HepG2 (cell line): ENCODE measurements around the gene USP24. TPM values are rescaled to one million over a fixed set of nuclear protein-coding genes. Genes with fewer than 3 reads are reported as not detected.
"Not testable (repeated sequence)": the region's sequence is repeated elsewhere in the genome, so short reads cannot be mapped to it uniquely, and the experiment has no call there.

ENCODE experiments used
- ATAC-seq: fragments of 200-7000 bp; cut with Tn5 transposase; 3 replicates; pipeline ENCODE4 v1.9.1; 2020; ENCODE audit warnings: mild to moderate bottlenecking, moderate library complexity
- BruUV-seq: library from RNA; stranded (reverse); fragments of 400-500 nt; replicated peaks from 2 replicates; lab custom pipeline; 2021; lab: Mats Ljungman, UMichigan
- CTCF ChIA-PET: fragments of 300-600 bp; formaldehyde crosslinking; extraction: SDS; loops from one replicate; lab custom pipeline; 2021; ENCODE audit warnings: low total read pairs, inconsistent platforms, low intra/inter-chr PET ratio; lab: Yijun Ruan, JAX
- POLR2A ChIA-PET: fragments of 350-600 bp; sonication (Branson Sonifier 250); formaldehyde crosslinking; loops from one replicate; lab custom pipeline; 2020; ENCODE audit warnings: antibody characterized with exemption, inconsistent platforms; lab: Yijun Ruan, JAX
- DNase-seq: peaks from one replicate; pipeline ENCODE4 v3.0.0-alpha.2; 2015; ENCODE audit warnings: low spot score
- FAIRE-seq: peaks from 3 replicates; lab custom pipeline; 2011; peaks lifted over from hg19 to GRCh38; lab: Jason Lieb, UNC
- H2AFZ ChIP-seq: one replicate; pipeline ENCODE4 v1.6.1; 2011; ENCODE audit warnings: low read length, inconsistent platforms
- H3K27ac ChIP-seq: fragments of 300-600 bp; 3 replicates; pipeline ENCODE4 v1.8.0; 2011; ENCODE audit warnings: mixed run types, mild to moderate bottlenecking, mixed read lengths, low read length, inconsistent platforms; ENCODE audit not compliant: insufficient read depth; ENCODE audit errors: extremely low read length
- H3K27me3 ChIP-seq, 2 experiments: fragments of 200-600 bp in 1 of 2; 2 replicates in 1 of 2; 3 replicates in 1 of 2; pipeline versions ENCODE4 v1.6.0 to v1.8.0; 2011; ENCODE audit warnings: low read length in 2 of 2, mild to moderate bottlenecking in 2 of 2, moderate library complexity in 2 of 2, inconsistent platforms in 1 of 2; ENCODE audit not compliant: insufficient read depth in 2 of 2, control insufficient read depth in 1 of 2
- H3K36me3 ChIP-seq, 2 experiments: fragments of 200-600 bp in 1 of 2; replicated peaks in 1 of 2; 2 replicates in 1 of 2; 3 replicates in 1 of 2; pipeline versions ENCODE4 v1.5.1 to v1.8.0; 2011; ENCODE audit warnings: low read length in 2 of 2, inconsistent platforms in 1 of 2; ENCODE audit not compliant: insufficient read depth in 2 of 2, control insufficient read depth in 1 of 2
- H3K4me1 ChIP-seq: 2 replicates; pipeline ENCODE4 v1.5.1; 2012; ENCODE audit warnings: low read length, inconsistent platforms; ENCODE audit not compliant: insufficient read depth
- H3K4me2 ChIP-seq: 2 replicates; pipeline ENCODE4 v1.6.0; 2011; ENCODE audit warnings: low read depth, low read length, inconsistent platforms
- H3K4me3 ChIP-seq, 3 experiments: fragments of 200-600 bp in 1 of 3; sonication (generic), shearing (Covaris generic) in 1 of 3; replicated peaks in 1 of 3; 2 replicates each; pipeline ENCODE4 v1.5.1; 2011 to 2016; ENCODE audit warnings: low read length in 3 of 3, inconsistent platforms in 2 of 3, low read depth in 2 of 3, mild to moderate bottlenecking in 2 of 3, control low read depth in 1 of 3, mixed read lengths in 1 of 3; ENCODE audit not compliant: insufficient read depth in 1 of 3
- H3K79me2 ChIP-seq: one replicate; pipeline ENCODE4 v1.6.1; 2011; ENCODE audit warnings: low read length, inconsistent platforms; ENCODE audit not compliant: insufficient read depth
- H3K9ac ChIP-seq: 2 replicates; pipeline ENCODE4 v1.6.0; 2011; ENCODE audit warnings: mild to moderate bottlenecking, low read depth, low read length, inconsistent platforms; ENCODE audit not compliant: insufficient read depth
- H3K9me3 ChIP-seq: 2 replicates; pipeline ENCODE4 v1.5.1; 2012; ENCODE audit warnings: mild to moderate bottlenecking, low read length
- H4K20me1 ChIP-seq: 2 replicates; pipeline ENCODE4 v1.6.0; 2011; ENCODE audit warnings: inconsistent platforms, mild to moderate bottlenecking, low read length, moderate library complexity; ENCODE audit not compliant: insufficient read depth
- ARID3A ChIP-seq: IDR thresholded peaks from 2 replicates; pipeline ENCODE4 v1.6.1; 2012; ENCODE audit warnings: low read depth, low read length, improper control_type of control experiment
- ATF2 ChIP-seq: sonication (generic); formaldehyde crosslinking; IDR thresholded peaks from 2 replicates; pipeline ENCODE4 v1.4.0; 2020; ENCODE audit warnings: missing genetic modification reagents
- FOXA1 ChIP-seq, 2 experiments: fragments of 450-650 bp in 1 of 2; sonication (generic) in 1 of 2; formaldehyde crosslinking in 1 of 2; IDR thresholded peaks; 2 replicates each; pipeline versions ENCODE4 v1.4.0 to v1.6.1; 2016 to 2020; ENCODE audit warnings: missing genetic modification reagents in 1 of 2
- FOXA3 ChIP-seq: IDR thresholded peaks from 2 replicates; pipeline ENCODE4 v1.6.1; 2016; ENCODE audit warnings: missing genetic modification reagents, missing compliant biosample characterization
- GATAD2A ChIP-seq: IDR thresholded peaks from 2 replicates; pipeline ENCODE4 v1.6.1; 2016
- SALL1 ChIP-seq: sonication (generic); formaldehyde crosslinking; IDR thresholded peaks from 2 replicates; pipeline ENCODE4 v1.8.0; 2022; ENCODE audit warnings: mild to moderate bottlenecking, missing genetic modification reagents
- ZNF362 ChIP-seq: sonication (generic); formaldehyde crosslinking; IDR thresholded peaks from 2 replicates; pipeline ENCODE4 v1.4.0; 2020; ENCODE audit warnings: missing genetic modification reagents, mild to moderate bottlenecking, borderline replicate concordance
- WGBS: methylation state at CpG from one replicate; pipeline ENCODE4 v1.1.6; 2017; ENCODE audit warnings: low lambda C conversion rate; 5-methylcytosine and 5-hydroxymethylcytosine counted together
- in situ Hi-C: cut with HindIII; loops from 2 replicates; pipeline ENCODE4 v1.10.0; 2017; ENCODE audit warnings: low pct_unique_long_range_greater_than_20kb; ENCODE audit not compliant: extremely low pct_ligation_motif_present
- intact Hi-C: fragments of 100-400 bp; cut with micrococcal nuclease; formaldehyde crosslinking; loops from one replicate; pipeline ENCODE4 v1.10.0; 2022; ENCODE audit not compliant: unreplicated experiment
- polyA plus RNA-seq, 8 experiments: library from polyadenylated mRNA; depleted of rRNA in 3 of 8; stranded (reverse) in 7 of 8; unstranded in 1 of 8; fragments of >200 nt; fragmentation: Illumina TruSeq in 4 of 8; extraction: Trizol in 4 of 8; gene quantifications; 2 replicates each; pipeline versions ENCODE4 v1.2.1 to v1.2.3, GENCODE V29; 2011 to 2016; ENCODE audit warnings: low read depth in 4 of 8, missing spikeins in 1 of 8, mixed read lengths in 1 of 8; ENCODE audit not compliant: insufficient read depth in 1 of 8
- total RNA-seq, 5 experiments: library from RNA; depleted of rRNA; stranded (reverse); fragments of >200 nt; fragmentation: Illumina TruSeq; extraction: Trizol; gene quantifications; 2 replicates each; pipeline ENCODE4 v1.2.3, GENCODE V29; 2016; ENCODE audit warnings: low read depth in 1 of 5
- TF ChIP-seq, protein P1 (sequence below): sonication (generic); formaldehyde crosslinking; IDR thresholded peaks from 2 replicates; pipeline ENCODE4 v1.4.0; 2020; ENCODE audit warnings: missing genetic modification reagents
- TF ChIP-seq, protein P2 (sequence below): IDR thresholded peaks from 2 replicates; pipeline ENCODE4 v1.4.0; 2020; ENCODE audit warnings: mild to moderate bottlenecking, missing genetic modification reagents

The USP24 gene
- total and polyA plus RNA-seq, 2 of the 13 experiments (the other 11 are each of a cell fraction or from before 2014, with no cell fraction given) = 18.8 to 47.6 TPM

DNA sequence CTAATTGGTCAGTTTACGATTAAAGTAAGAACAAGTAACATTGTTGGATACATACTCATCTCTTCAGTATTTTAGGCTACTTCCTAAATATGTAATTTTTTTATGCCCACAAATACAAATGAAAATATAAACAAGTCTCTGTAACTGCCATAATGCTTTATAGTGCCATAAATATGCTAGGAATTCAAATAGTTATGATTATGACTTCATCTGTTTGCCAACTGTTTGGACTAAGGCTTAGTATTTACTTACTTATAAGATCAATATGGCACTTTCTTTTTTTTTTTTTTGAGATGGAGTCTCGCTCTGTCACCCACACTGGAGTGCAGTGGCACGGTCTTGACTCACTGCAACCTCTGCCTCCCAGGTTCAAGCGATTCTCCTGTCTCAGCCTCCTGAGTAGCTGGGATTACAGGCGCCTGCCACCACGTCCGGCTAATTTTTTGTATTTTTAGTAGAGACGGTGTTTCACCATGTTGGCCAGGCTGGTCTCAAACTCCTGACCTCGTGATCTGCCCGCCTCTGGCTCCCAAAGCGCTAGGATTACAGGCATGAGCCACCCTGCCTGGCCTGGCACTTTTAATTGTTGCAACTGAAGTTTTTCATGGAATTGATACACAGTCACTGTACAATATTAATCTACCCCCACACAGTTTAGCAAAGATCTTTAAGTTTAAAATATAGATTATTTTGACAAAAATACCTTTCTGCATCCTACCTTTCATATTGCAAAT, 23.8 kb downstream of the USP24 start:
- 0 out of 2 replicates have a peak, but pooled peaks have one; percentile 43 for TF ChIP-seq ATF2 (CRISPR knock-in tag)
- TF ChIP-seq ARID3A = peak; percentile 75
- 0 out of 2 replicates have a peak, but pooled peaks have one; percentile 54 for TF ChIP-seq FOXA1 (IDR thresholded peaks at IDR 0.05)
- H3K4me1 ChIP-seq; POLR2A ChIA-PET; H3K36me3 ChIP-seq; H3K27ac ChIP-seq; in situ Hi-C loops; H3K4me3 ChIP-seq; DNase-seq; H3K4me2 ChIP-seq; H3K9me3 ChIP-seq; FAIRE-seq; CTCF ChIA-PET; H3K9ac ChIP-seq; intact Hi-C loops; BruUV-seq; H3K27me3 ChIP-seq; H2AFZ ChIP-seq; H4K20me1 ChIP-seq; TF ChIP-seq FOXA1 (CRISPR knock-in tag; IDR thresholded peaks at IDR 0.05): not testable (repeated sequence)
- TF ChIP-seq, protein P1, sequence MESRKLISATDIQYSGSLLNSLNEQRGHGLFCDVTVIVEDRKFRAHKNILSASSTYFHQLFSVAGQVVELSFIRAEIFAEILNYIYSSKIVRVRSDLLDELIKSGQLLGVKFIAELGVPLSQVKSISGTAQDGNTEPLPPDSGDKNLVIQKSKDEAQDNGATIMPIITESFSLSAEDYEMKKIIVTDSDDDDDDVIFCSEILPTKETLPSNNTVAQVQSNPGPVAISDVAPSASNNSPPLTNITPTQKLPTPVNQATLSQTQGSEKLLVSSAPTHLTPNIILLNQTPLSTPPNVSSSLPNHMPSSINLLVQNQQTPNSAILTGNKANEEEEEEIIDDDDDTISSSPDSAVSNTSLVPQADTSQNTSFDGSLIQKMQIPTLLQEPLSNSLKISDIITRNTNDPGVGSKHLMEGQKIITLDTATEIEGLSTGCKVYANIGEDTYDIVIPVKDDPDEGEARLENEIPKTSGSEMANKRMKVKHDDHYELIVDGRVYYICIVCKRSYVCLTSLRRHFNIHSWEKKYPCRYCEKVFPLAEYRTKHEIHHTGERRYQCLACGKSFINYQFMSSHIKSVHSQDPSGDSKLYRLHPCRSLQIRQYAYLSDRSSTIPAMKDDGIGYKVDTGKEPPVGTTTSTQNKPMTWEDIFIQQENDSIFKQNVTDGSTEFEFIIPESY (CRISPR knock-in tag) = peak; percentile 22; the same call in 1 of the 2 replicates
- 0 out of 2 replicates have a peak, but pooled peaks have one; percentile 8 for TF ChIP-seq FOXA3 (CRISPR knock-in tag)
- peak; percentile 34; the same call in 1 of the 2 replicates for TF ChIP-seq SALL1 (CRISPR knock-in tag)
- peak; percentile 24; the same call in 1 of the 2 replicates for TF ChIP-seq ZNF362
- peak; percentile 15; the same call in 1 of the 2 replicates for TF ChIP-seq GATAD2A (CRISPR knock-in tag)
- TF ChIP-seq, protein P2, sequence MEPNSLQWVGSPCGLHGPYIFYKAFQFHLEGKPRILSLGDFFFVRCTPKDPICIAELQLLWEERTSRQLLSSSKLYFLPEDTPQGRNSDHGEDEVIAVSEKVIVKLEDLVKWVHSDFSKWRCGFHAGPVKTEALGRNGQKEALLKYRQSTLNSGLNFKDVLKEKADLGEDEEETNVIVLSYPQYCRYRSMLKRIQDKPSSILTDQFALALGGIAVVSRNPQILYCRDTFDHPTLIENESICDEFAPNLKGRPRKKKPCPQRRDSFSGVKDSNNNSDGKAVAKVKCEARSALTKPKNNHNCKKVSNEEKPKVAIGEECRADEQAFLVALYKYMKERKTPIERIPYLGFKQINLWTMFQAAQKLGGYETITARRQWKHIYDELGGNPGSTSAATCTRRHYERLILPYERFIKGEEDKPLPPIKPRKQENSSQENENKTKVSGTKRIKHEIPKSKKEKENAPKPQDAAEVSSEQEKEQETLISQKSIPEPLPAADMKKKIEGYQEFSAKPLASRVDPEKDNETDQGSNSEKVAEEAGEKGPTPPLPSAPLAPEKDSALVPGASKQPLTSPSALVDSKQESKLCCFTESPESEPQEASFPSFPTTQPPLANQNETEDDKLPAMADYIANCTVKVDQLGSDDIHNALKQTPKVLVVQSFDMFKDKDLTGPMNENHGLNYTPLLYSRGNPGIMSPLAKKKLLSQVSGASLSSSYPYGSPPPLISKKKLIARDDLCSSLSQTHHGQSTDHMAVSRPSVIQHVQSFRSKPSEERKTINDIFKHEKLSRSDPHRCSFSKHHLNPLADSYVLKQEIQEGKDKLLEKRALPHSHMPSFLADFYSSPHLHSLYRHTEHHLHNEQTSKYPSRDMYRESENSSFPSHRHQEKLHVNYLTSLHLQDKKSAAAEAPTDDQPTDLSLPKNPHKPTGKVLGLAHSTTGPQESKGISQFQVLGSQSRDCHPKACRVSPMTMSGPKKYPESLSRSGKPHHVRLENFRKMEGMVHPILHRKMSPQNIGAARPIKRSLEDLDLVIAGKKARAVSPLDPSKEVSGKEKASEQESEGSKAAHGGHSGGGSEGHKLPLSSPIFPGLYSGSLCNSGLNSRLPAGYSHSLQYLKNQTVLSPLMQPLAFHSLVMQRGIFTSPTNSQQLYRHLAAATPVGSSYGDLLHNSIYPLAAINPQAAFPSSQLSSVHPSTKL (CRISPR knock-in tag) = peak; percentile 20; the same call in 1 of the 2 replicates
- H3K79me2 ChIP-seq = peaks cover 79% of the 10 kb centered on the region
- ATAC-seq = peak; percentile 46; the same call in 2 of the 3 replicates
- WGBS = 90% methylated on average over 11 of the region's 11 CpGs
